Activated CD8-positive, alpha-beta T cell treated with anti-CD3 and anti-CD28 coated beads for 36 hours (primary cell): ENCODE data around the gene ROPN1L. TPM values are rescaled to one million over a fixed set of nuclear protein-coding genes. Genes with fewer than 3 reads are reported as not detected.
A peak's percentile ranks its signal among the peaks of the same experiment; 100 is the strongest.

Source experiments
- ATAC-seq: fragments of 200-7000 bp; cut with Tn5 transposase; one replicate; pipeline ENCODE4 v1.10.0; 2021; ENCODE audit warnings: mild to moderate bottlenecking, moderate library complexity
- CTCF ChIA-PET: fragments of 350-600 bp; sonication (Branson Sonifier 250); formaldehyde crosslinking; loops from one replicate; lab custom pipeline; 2021; ENCODE audit warnings: antibody characterized with exemption; lab: Charles Lee
- POLR2A ChIA-PET: fragments of 350-600 bp; sonication (Branson Sonifier 250); formaldehyde crosslinking; loops from one replicate; lab custom pipeline; 2021; ENCODE audit warnings: antibody characterized with exemption; lab: Charles Lee
- DNase-seq: peaks from one replicate; pipeline ENCODE4 v3.0.0-alpha.2; 2020
- H3K27ac Mint-ChIP-seq: one replicate; pipeline ENCODE4 v1.8.0; 2021; ENCODE audit warnings: mild to moderate bottlenecking, mixed read lengths
- H3K27me3 Mint-ChIP-seq: one replicate; pipeline ENCODE4 v1.8.0; 2021; ENCODE audit warnings: mixed read lengths
- H3K36me3 Mint-ChIP-seq: one replicate; pipeline ENCODE4 v1.8.0; 2021; ENCODE audit warnings: low read depth, mixed read lengths
- H3K4me1 Mint-ChIP-seq: one replicate; pipeline ENCODE4 v1.8.0; 2021; ENCODE audit warnings: low read depth, mixed read lengths
- H3K4me3 Mint-ChIP-seq: one replicate; pipeline ENCODE4 v1.8.0; 2021; ENCODE audit warnings: mild to moderate bottlenecking, moderate library complexity, mixed read lengths
- H3K9me3 Mint-ChIP-seq: one replicate; pipeline ENCODE4 v1.8.0; 2021; ENCODE audit warnings: mixed read lengths
- CTCF ChIP-seq: fragments of 200-600 bp; IDR thresholded peaks from one replicate; pipeline ENCODE4 v1.8.0; 2022; ENCODE audit warnings: antibody characterized with exemption, mild to moderate bottlenecking
- intact Hi-C: fragments of 100-400 bp; cut with micrococcal nuclease; formaldehyde crosslinking; loops from one replicate; pipeline ENCODE4 v1.10.0; 2022
- total RNA-seq, 2 experiments: library from RNA; stranded (reverse); gene quantifications; one replicate each; pipeline ENCODE4 v1.2.3, GENCODE V29; 2021

The ROPN1L gene
- total RNA-seq, 2 experiments from 2014 or later, result not detected

GRCh38 chr5:10486511-10487344 lies 45.0 kb downstream of the ROPN1L start:
- Mint-ChIP-seq H3K9me3 (no peaks in the 10 kb centered on the region), H3K27me3 (peaks cover 1% of the 10 kb centered on the region), H3K36me3 (no peaks in the 10 kb centered on the region), H3K4me3 (no peak overlapping the region), H3K4me1 (peaks cover 17% of the 10 kb centered on the region), H3K27ac (no peak overlapping the region)
- no peak for TF ChIP-seq CTCF
- intact Hi-C loops, result no loop called here
- CTCF ChIA-PET, result no interaction called here
- ATAC-seq (no peak), DNase-seq (no peak)
- POLR2A ChIA-PET, result no interaction called here

GRCh38 chr5:10488144-10488543 lies 46.5 kb downstream of the ROPN1L start:
- no peaks in the 10 kb centered on the region for H3K9me3 Mint-ChIP-seq
- ATAC-seq (no peak), DNase-seq (no peak)
- intact Hi-C loops, result no loop called here
- H3K27ac Mint-ChIP-seq, result no peak overlapping the region
- ChIA-PET CTCF (no interaction called here), POLR2A (interaction anchor here (0.5 kb wide), 1 partner anchor 653 kb away, joined by 4 read pairs; no protein-coding TSS in a partner anchor)
- no peaks in the 10 kb centered on the region for H3K36me3 Mint-ChIP-seq
- H3K4me3 Mint-ChIP-seq, result no peak overlapping the region
- peaks cover 17% of the 10 kb centered on the region for H3K4me1 Mint-ChIP-seq
- peaks cover 1% of the 10 kb centered on the region for H3K27me3 Mint-ChIP-seq
- no peak for TF ChIP-seq CTCF

GRCh38 chr5:10489810-10490426 lies 48.2 kb downstream of the ROPN1L start:
- peaks cover 1% of the 10 kb centered on the region for H3K27me3 Mint-ChIP-seq
- peak; percentile 55 for DNase-seq
- ChIA-PET POLR2A (interaction anchor here (1.2 kb wide), 1 partner anchor 9 kb away, joined by 4 read pairs; no protein-coding TSS in a partner anchor), CTCF (interaction anchor here (0.5 to 2.3 kb wide), 6 partner anchors 9 to 206 kb away, joined by 3 to 14 read pairs (median 4); no protein-coding TSS in a partner anchor)
- H3K27ac Mint-ChIP-seq, result no peak overlapping the region
- intact Hi-C loops, result no loop called here
- peaks cover 11% of the 10 kb centered on the region for H3K9me3 Mint-ChIP-seq
- no peaks in the 10 kb centered on the region for H3K36me3 Mint-ChIP-seq
- H3K4me3 Mint-ChIP-seq, result no peak overlapping the region
- no peak for TF ChIP-seq CTCF
- peak; percentile 88 for ATAC-seq
- H3K4me1 Mint-ChIP-seq, result peaks cover 17% of the 10 kb centered on the region

- no peaks in the 10 kb centered on the region for H3K36me3 Mint-ChIP-seq
- peaks cover 1% of the 10 kb centered on the region for H3K27me3 Mint-ChIP-seq
- TF ChIP-seq CTCF, result no peak
- H3K4me3 Mint-ChIP-seq, result no peak overlapping the region
- ATAC-seq (no peak), DNase-seq (no peak)
- intact Hi-C loops, result no loop called here
- no peak overlapping the region for H3K27ac Mint-ChIP-seq
- peaks cover 13% of the 10 kb centered on the region for H3K9me3 Mint-ChIP-seq
- ChIA-PET POLR2A (no interaction called here), CTCF (interaction anchor here (2.3 kb wide), 1 partner anchor 136 kb away, joined by 14 read pairs; no protein-coding TSS in a partner anchor)
- peaks cover 17% of the 10 kb centered on the region for H3K4me1 Mint-ChIP-seq
Observed at GRCh38 chr5:10490927-10491672, 49.4 kb downstream of the ROPN1L start.
